ENCODE data around the gene CRABP2. TPM values are rescaled to one million over a fixed set of nuclear protein-coding genes. Genes with fewer than 3 reads are reported as not detected.

The CRABP2 gene
- total and polyA plus RNA-seq, 2 of the 4 experiments (the other 2 are of a cell fraction): 6.3 to 15.7 TPM

- TF ChIP-seq ELK1 (IDR thresholded peaks at IDR 0.05; ENCODE audit: borderline replicate concordance, low read depth, low read length): no peak
- TF ChIP-seq MXI1 (IDR thresholded peaks at IDR 0.05; ENCODE audit: borderline replicate concordance, low read depth, low read length): no peak
These were observed at the start of gene CRABP2 (continued) for GRCh38 chr1:156705321-156705917.

- TF ChIP-seq RAD21 (IDR thresholded peaks at IDR 0.05; ENCODE audit: low read length): no peak
- TF ChIP-seq SMC3 (IDR thresholded peaks at IDR 0.05; ENCODE audit: low read depth, low read length): no peak
- no peak for TF ChIP-seq FOS (IDR thresholded peaks at IDR 0.05; ENCODE audit: low read depth, low read length)
- no peak for TF ChIP-seq MAZ (IDR thresholded peaks at IDR 0.05; ENCODE audit: borderline replicate concordance, low read depth, low read length)
- no peak for TF ChIP-seq NFE2L2 (IDR thresholded peaks at IDR 0.05; ENCODE audit: low read depth, low read length)
- no peak for TF ChIP-seq BHLHE40 (IDR thresholded peaks at IDR 0.05; ENCODE audit: low read depth, low read length)
- TF ChIP-seq RFX5 (IDR thresholded peaks at IDR 0.05; ENCODE audit: low read depth, low read length): no peak
- TF ChIP-seq ELK1 (IDR thresholded peaks at IDR 0.05; ENCODE audit: borderline replicate concordance, low read depth, low read length): no peak
- no peak for TF ChIP-seq USF2 (IDR thresholded peaks at IDR 0.05; ENCODE audit: low read depth, low read length)
- no peak overlapping the region for H2BK20ac ChIP-seq (ENCODE audit: low read depth, low read length)
- no peaks in the 10 kb centered on the region for H3K27me3 ChIP-seq (ENCODE audit: control insufficient read depth, insufficient read depth, low read length)
- H3K9me3 ChIP-seq (ENCODE audit: control insufficient read depth, insufficient read depth, low read length): no peaks in the 10 kb centered on the region
- H3K9ac ChIP-seq (ENCODE audit: low read depth, low read length): no peak overlapping the region
- H4K20me1 ChIP-seq (ENCODE audit: insufficient read depth, low read length): no peaks in the 10 kb centered on the region
- peaks cover 11% of the 10 kb centered on the region for H3K4me1 ChIP-seq (ENCODE audit: control insufficient read depth, insufficient read depth, low read length)
- no peak overlapping the region for H3K4me3 ChIP-seq (ENCODE audit: insufficient read depth, low read depth, low read length)
- BruUV-seq (replicated peaks): no TSS peak
- no peak overlapping the region for H4K5ac ChIP-seq (ENCODE audit: low read depth, low read length)
- no peaks in the 10 kb centered on the region for H3K36me3 ChIP-seq (ENCODE audit: control insufficient read depth, insufficient read depth, low read length)
- H3K56ac ChIP-seq (ENCODE audit: extremely low read depth, insufficient read depth, low read length): no peak overlapping the region
- CTCF ChIA-PET: no interaction called here
- peaks cover 10 to 29% of the 10 kb centered on the region in 2 experiments for H3K79me1 ChIP-seq (ENCODE audit: low read depth in 1 of 2, low read length in 2 of 2)
- no peak overlapping the region for H2BK120ac ChIP-seq (ENCODE audit: low read depth, low read length)
- no peak overlapping the region for H2BK5ac ChIP-seq (ENCODE audit: low read depth, low read length, poor library complexity, severe bottlenecking)
- H2BK15ac ChIP-seq (ENCODE audit: low read depth, low read length): no peak overlapping the region
- dilution Hi-C loops (cut with HindIII; ENCODE audit: low sequenced_read_pairs, unreplicated experiment) (no loop called here), intact Hi-C loops (cut with micrococcal nuclease) (no loop called here), in situ Hi-C loops (cut with MboI; ENCODE audit: low sequenced_read_pairs) (no loop called here)
- no peak overlapping the region for H2AFZ ChIP-seq (replicated peaks; ENCODE audit: low read length, poor library complexity)
- H3K23ac ChIP-seq (ENCODE audit: low read depth, low read length): no peak overlapping the region
- H2AK5ac ChIP-seq (ENCODE audit: low read depth, low read length): no peak overlapping the region
- 96% methylated on average over 4 of the region's 8 CpGs; no CpG with 5 or more reads in 1 of the 2 experiments for WGBS, 2 experiments (ENCODE audit: extremely low coverage in 2 of 2, insufficient read length in 1 of 2)
- no peak overlapping the region for H2AK9ac ChIP-seq (replicated peaks; ENCODE audit: low read depth, low read length, poor library complexity)
- no peak for ATAC-seq (ENCODE audit: low read depth)
- H4K91ac ChIP-seq (ENCODE audit: insufficient read depth, low read depth, low read length): no peak overlapping the region
- no peak overlapping the region for H3K14ac ChIP-seq (replicated peaks; ENCODE audit: low read depth, low read length)
- H3K4ac ChIP-seq (ENCODE audit: low read depth, low read length): no peak overlapping the region
- H3K18ac ChIP-seq (ENCODE audit: low read depth, low read length): no peak overlapping the region
- H4K8ac ChIP-seq (ENCODE audit: low read depth in 2 of 2, low read length in 2 of 2): no peak overlapping the region
- H3K9me1 ChIP-seq (ENCODE audit: insufficient read depth, low read length): 0 out of 2 replicates have a peak, but pooled peaks cover 3% of the 10 kb centered on the region
- DNase-seq: no peak
- H3K27ac ChIP-seq (ENCODE audit: insufficient read depth, low read length): no peak overlapping the region
- POLR2A ChIA-PET (ENCODE audit: unreplicated experiment): no interaction called here
- no peak overlapping the region for H3K4me2 ChIP-seq (ENCODE audit: low read depth, low read length)
These were observed 48.8 kb upstream of the CRABP2 start for GRCh38 chr1:156754219-156754618.
